Esophagus muscularis mucosa (tissue), 3 donors: ENCODE data around the gene UBTF.

ENCODE experiments used
- POLR2AphosphoS5 ChIP-seq, 2 donors: sonication (generic); formaldehyde crosslinking; IDR thresholded peaks; one replicate each; pipeline ENCODE4 v1.6.1; 2017; ENCODE audit warnings: antibody characterized with exemption in 2 of 2
- TF ChIP-seq, protein P1 (sequence below), 3 experiments: fragments of 200-600 bp in 2 of 3; fragments of 450-650 bp in 1 of 3; sonication (generic) in 2 of 3; IDR thresholded peaks; one replicate each; pipeline ENCODE4 v1.5.1; 2017 to 2019; ENCODE audit warnings: antibody characterized with exemption in 3 of 3, mild to moderate bottlenecking in 2 of 3, moderate library complexity in 1 of 3

GRCh38 chr17:44211281-44212265 is 7.9 kb downstream of the UBTF start:
- TF ChIP-seq POLR2AphosphoS5 (IDR thresholded peaks at IDR 0.05) = no peak
- TF ChIP-seq, protein P1, sequence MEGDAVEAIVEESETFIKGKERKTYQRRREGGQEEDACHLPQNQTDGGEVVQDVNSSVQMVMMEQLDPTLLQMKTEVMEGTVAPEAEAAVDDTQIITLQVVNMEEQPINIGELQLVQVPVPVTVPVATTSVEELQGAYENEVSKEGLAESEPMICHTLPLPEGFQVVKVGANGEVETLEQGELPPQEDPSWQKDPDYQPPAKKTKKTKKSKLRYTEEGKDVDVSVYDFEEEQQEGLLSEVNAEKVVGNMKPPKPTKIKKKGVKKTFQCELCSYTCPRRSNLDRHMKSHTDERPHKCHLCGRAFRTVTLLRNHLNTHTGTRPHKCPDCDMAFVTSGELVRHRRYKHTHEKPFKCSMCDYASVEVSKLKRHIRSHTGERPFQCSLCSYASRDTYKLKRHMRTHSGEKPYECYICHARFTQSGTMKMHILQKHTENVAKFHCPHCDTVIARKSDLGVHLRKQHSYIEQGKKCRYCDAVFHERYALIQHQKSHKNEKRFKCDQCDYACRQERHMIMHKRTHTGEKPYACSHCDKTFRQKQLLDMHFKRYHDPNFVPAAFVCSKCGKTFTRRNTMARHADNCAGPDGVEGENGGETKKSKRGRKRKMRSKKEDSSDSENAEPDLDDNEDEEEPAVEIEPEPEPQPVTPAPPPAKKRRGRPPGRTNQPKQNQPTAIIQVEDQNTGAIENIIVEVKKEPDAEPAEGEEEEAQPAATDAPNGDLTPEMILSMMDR (IDR thresholded peaks at IDR 0.05) = no peak
